C4-2B (cell line): ENCODE measurements around the gene GPA33.

Experiments used
- ZFX ChIP-seq: fragments of 450-650 bp; IDR thresholded peaks from 2 replicates; pipeline ENCODE4 v1.6.1; 2017
- TF ChIP-seq, protein P1 (sequence below): fragments of 450-650 bp; conservative IDR thresholded peaks from 2 replicates; pipeline ENCODE4 v1.5.1; 2017; ENCODE audit warnings: mild to moderate bottlenecking

GRCh38 chr1:167130829-167131510 is 40.8 kb upstream of the GPA33 start:
- TF ChIP-seq, protein P1, sequence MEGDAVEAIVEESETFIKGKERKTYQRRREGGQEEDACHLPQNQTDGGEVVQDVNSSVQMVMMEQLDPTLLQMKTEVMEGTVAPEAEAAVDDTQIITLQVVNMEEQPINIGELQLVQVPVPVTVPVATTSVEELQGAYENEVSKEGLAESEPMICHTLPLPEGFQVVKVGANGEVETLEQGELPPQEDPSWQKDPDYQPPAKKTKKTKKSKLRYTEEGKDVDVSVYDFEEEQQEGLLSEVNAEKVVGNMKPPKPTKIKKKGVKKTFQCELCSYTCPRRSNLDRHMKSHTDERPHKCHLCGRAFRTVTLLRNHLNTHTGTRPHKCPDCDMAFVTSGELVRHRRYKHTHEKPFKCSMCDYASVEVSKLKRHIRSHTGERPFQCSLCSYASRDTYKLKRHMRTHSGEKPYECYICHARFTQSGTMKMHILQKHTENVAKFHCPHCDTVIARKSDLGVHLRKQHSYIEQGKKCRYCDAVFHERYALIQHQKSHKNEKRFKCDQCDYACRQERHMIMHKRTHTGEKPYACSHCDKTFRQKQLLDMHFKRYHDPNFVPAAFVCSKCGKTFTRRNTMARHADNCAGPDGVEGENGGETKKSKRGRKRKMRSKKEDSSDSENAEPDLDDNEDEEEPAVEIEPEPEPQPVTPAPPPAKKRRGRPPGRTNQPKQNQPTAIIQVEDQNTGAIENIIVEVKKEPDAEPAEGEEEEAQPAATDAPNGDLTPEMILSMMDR: no peak
- no peak for TF ChIP-seq ZFX
